Measurements from ENCODE around the gene HIVEP3.

- no peak for TF ChIP-seq EZH2 (IDR thresholded peaks at IDR 0.05; ENCODE audit: borderline replicate concordance, low read depth, low read length, poor library complexity, severe bottlenecking)
- no peak for TF ChIP-seq CTCF (conservative IDR thresholded peaks at IDR 0.05; ENCODE audit: low read depth, low read length)
Measured at GRCh38 chr1:41469706-41470105, 449.0 kb downstream of the HIVEP3 start.
